ENCODE data around the gene PSG7. TPM values are rescaled to one million over a fixed set of nuclear protein-coding genes. Genes with fewer than 3 reads are reported as not detected.
"Not testable (repeated sequence)": the region's sequence is repeated elsewhere in the genome, so short reads cannot be mapped to it uniquely, and the experiment has no call there.

PSG7 gene
- not detected for total RNA-seq
- total RNA-seq: 0 reads per million in 2 donors

- H3K4me1 Mint-ChIP-seq; H3K9me3 ChIP-seq (ENCODE audit: control insufficient read depth, low read length, poor library complexity, severe bottlenecking); DNase-seq; H3K27ac Mint-ChIP-seq; H3K36me3 Mint-ChIP-seq (ENCODE audit: low read depth); H3K4me3 Mint-ChIP-seq; ATAC-seq: not testable (repeated sequence)
- peaks cover 53% of the 10 kb centered on the region for H3K27me3 Mint-ChIP-seq
These were observed at the start of gene PSG7 for GRCh38 chr19:42937107-42937506. Gene PSG7, minus strand, starts transcription at chr19:42937207. Its CDS starts 131 bp downstream, at chr19:42937076.

- H3K27ac Mint-ChIP-seq: no peak overlapping the region
These were observed 48.6 kb upstream of the PSG7 start for GRCh38 chr19:42985588-42985987.

GRCh38 chr19:42982111-42982510 lies 45.1 kb upstream of the PSG7 start:
- H3K4me3 Mint-ChIP-seq; H3K27me3 Mint-ChIP-seq; DNase-seq; H3K9me3 ChIP-seq (ENCODE audit: control insufficient read depth, low read length, poor library complexity, severe bottlenecking); H3K4me1 Mint-ChIP-seq; ATAC-seq; H3K27ac Mint-ChIP-seq; H3K36me3 Mint-ChIP-seq (ENCODE audit: low read depth): not testable (repeated sequence)

More at GRCh38 chr19:42985588-42985987, 48.6 kb upstream of the PSG7 start:
- no peaks in the 10 kb centered on the region for H3K9me3 ChIP-seq (ENCODE audit: control insufficient read depth, low read length, poor library complexity, severe bottlenecking)
- Mint-ChIP-seq H3K27me3 (peaks cover 6% of the 10 kb centered on the region), H3K36me3 (ENCODE audit: low read depth) (no peaks in the 10 kb centered on the region), H3K4me3 (no peak overlapping the region), H3K4me1 (no peaks in the 10 kb centered on the region)
- ATAC-seq (no peak), DNase-seq (no peak)

GRCh38 chr19:42971451-42971850 lies 34.4 kb upstream of the PSG7 start:
- not testable (repeated sequence) for DNase-seq; H3K36me3 Mint-ChIP-seq (ENCODE audit: low read depth); ATAC-seq; H3K4me3 Mint-ChIP-seq; H3K9me3 ChIP-seq (ENCODE audit: control insufficient read depth, low read length, poor library complexity, severe bottlenecking); H3K27ac Mint-ChIP-seq; H3K4me1 Mint-ChIP-seq
- H3K27me3 Mint-ChIP-seq: peaks cover 11% of the 10 kb centered on the region

GRCh38 chr19:42965176-42965575 lies 28.2 kb upstream of the PSG7 start:
- DNase-seq: no peak
- no peaks in the 10 kb centered on the region for H3K4me1 Mint-ChIP-seq
- no peaks in the 10 kb centered on the region for H3K36me3 Mint-ChIP-seq (ENCODE audit: low read depth)
- no peak overlapping the region for H3K4me3 Mint-ChIP-seq
- ATAC-seq: no peak
- peaks cover 36% of the 10 kb centered on the region for H3K27me3 Mint-ChIP-seq
- H3K9me3 ChIP-seq (ENCODE audit: control insufficient read depth, low read length, poor library complexity, severe bottlenecking): no peaks in the 10 kb centered on the region
- H3K27ac Mint-ChIP-seq: no peak overlapping the region

GRCh38 chr19:42961119-42961518 lies 24.1 kb upstream of the PSG7 start:
- Mint-ChIP-seq H3K4me3 (no peak overlapping the region), H3K27me3 (peaks cover 22% of the 10 kb centered on the region), H3K4me1 (no peaks in the 10 kb centered on the region), H3K27ac (no peak overlapping the region), H3K36me3 (ENCODE audit: low read depth) (no peaks in the 10 kb centered on the region)
- DNase-seq (no peak), ATAC-seq (no peak)
- H3K9me3 ChIP-seq (ENCODE audit: control insufficient read depth, low read length, poor library complexity, severe bottlenecking): no peaks in the 10 kb centered on the region

- peaks cover 25% of the 10 kb centered on the region for H3K27me3 Mint-ChIP-seq
- H3K4me1 Mint-ChIP-seq; H3K4me3 Mint-ChIP-seq; ATAC-seq; H3K36me3 Mint-ChIP-seq (ENCODE audit: low read depth); H3K27ac Mint-ChIP-seq; DNase-seq; H3K9me3 ChIP-seq (ENCODE audit: control insufficient read depth, low read length, poor library complexity, severe bottlenecking): not testable (repeated sequence)
These were observed 15.1 kb upstream of the PSG7 start for GRCh38 chr19:42952126-42952525.

GRCh38 chr19:42951476-42951875 lies 14.5 kb upstream of the PSG7 start:
- H3K9me3 ChIP-seq (ENCODE audit: control insufficient read depth, low read length, poor library complexity, severe bottlenecking); H3K4me3 Mint-ChIP-seq; DNase-seq; H3K27ac Mint-ChIP-seq; H3K4me1 Mint-ChIP-seq; H3K36me3 Mint-ChIP-seq (ENCODE audit: low read depth); ATAC-seq: not testable (repeated sequence)
- H3K27me3 Mint-ChIP-seq: peaks cover 25% of the 10 kb centered on the region

GRCh38 chr19:42942187-42942789 lies 5.3 kb upstream of the PSG7 start:
- Mint-ChIP-seq H3K4me3 (no peak overlapping the region), H3K27ac (no peak overlapping the region), H3K27me3 (peaks cover 44% of the 10 kb centered on the region), H3K4me1 (peaks cover 2% of the 10 kb centered on the region), H3K36me3 (ENCODE audit: low read depth) (no peaks in the 10 kb centered on the region)
- DNase-seq (no peak), ATAC-seq (no peak)
- H3K9me3 ChIP-seq (ENCODE audit: control insufficient read depth, low read length, poor library complexity, severe bottlenecking): no peaks in the 10 kb centered on the region

- H3K36me3 Mint-ChIP-seq (ENCODE audit: low read depth); ATAC-seq; DNase-seq; H3K9me3 ChIP-seq (ENCODE audit: control insufficient read depth, low read length, poor library complexity, severe bottlenecking); H3K4me3 Mint-ChIP-seq; H3K4me1 Mint-ChIP-seq; H3K27ac Mint-ChIP-seq: not testable (repeated sequence)
- peaks cover 63% of the 10 kb centered on the region for H3K27me3 Mint-ChIP-seq
These were observed 2.3 kb downstream of the PSG7 start for GRCh38 chr19:42934726-42935125.

- not testable (repeated sequence) for H3K4me1 Mint-ChIP-seq
These were observed 2.8 kb downstream of the PSG7 start for GRCh38 chr19:42934183-42934582.

GRCh38 chr19:42933412-42933811 lies 3.6 kb downstream of the PSG7 start:
- H3K27ac Mint-ChIP-seq; H3K4me3 Mint-ChIP-seq; H3K4me1 Mint-ChIP-seq; ATAC-seq; H3K36me3 Mint-ChIP-seq (ENCODE audit: low read depth); DNase-seq; H3K9me3 ChIP-seq (ENCODE audit: control insufficient read depth, low read length, poor library complexity, severe bottlenecking): not testable (repeated sequence)
- peaks cover 63% of the 10 kb centered on the region for H3K27me3 Mint-ChIP-seq

More at GRCh38 chr19:42934183-42934582, 2.8 kb downstream of the PSG7 start:
- H3K36me3 Mint-ChIP-seq (ENCODE audit: low read depth); H3K9me3 ChIP-seq (ENCODE audit: control insufficient read depth, low read length, poor library complexity, severe bottlenecking); DNase-seq; ATAC-seq; H3K27ac Mint-ChIP-seq; H3K4me3 Mint-ChIP-seq: not testable (repeated sequence)
- peaks cover 60% of the 10 kb centered on the region for H3K27me3 Mint-ChIP-seq

GRCh38 chr19:42932485-42933101 lies 4.4 kb downstream of the PSG7 start:
- H3K4me1 Mint-ChIP-seq; H3K9me3 ChIP-seq (ENCODE audit: control insufficient read depth, low read length, poor library complexity, severe bottlenecking); H3K27ac Mint-ChIP-seq; ATAC-seq; H3K36me3 Mint-ChIP-seq (ENCODE audit: low read depth); H3K4me3 Mint-ChIP-seq; DNase-seq: not testable (repeated sequence)
- H3K27me3 Mint-ChIP-seq: peaks cover 60% of the 10 kb centered on the region

- not testable (repeated sequence) for ATAC-seq
These were observed 6.8 kb downstream of the PSG7 start for GRCh38 chr19:42930214-42930613.

More at GRCh38 chr19:42930214-42930613, 6.8 kb downstream of the PSG7 start:
- H3K27ac Mint-ChIP-seq; H3K36me3 Mint-ChIP-seq (ENCODE audit: low read depth); DNase-seq; H3K9me3 ChIP-seq (ENCODE audit: control insufficient read depth, low read length, poor library complexity, severe bottlenecking); H3K4me3 Mint-ChIP-seq; H3K4me1 Mint-ChIP-seq: not testable (repeated sequence)
- H3K27me3 Mint-ChIP-seq: peaks cover 60% of the 10 kb centered on the region

Data from T-helper 17 cell (primary cell).